ENCODE measurements around the gene VSIG4. TPM values are rescaled to one million over a fixed set of nuclear protein-coding genes. Genes with fewer than 3 reads are reported as not detected.

The VSIG4 gene
- total and polyA plus RNA-seq, 2 of the 8 experiments (the other 6 are each of a cell fraction or from before 2014, with no cell fraction given), result not detected

DNA sequence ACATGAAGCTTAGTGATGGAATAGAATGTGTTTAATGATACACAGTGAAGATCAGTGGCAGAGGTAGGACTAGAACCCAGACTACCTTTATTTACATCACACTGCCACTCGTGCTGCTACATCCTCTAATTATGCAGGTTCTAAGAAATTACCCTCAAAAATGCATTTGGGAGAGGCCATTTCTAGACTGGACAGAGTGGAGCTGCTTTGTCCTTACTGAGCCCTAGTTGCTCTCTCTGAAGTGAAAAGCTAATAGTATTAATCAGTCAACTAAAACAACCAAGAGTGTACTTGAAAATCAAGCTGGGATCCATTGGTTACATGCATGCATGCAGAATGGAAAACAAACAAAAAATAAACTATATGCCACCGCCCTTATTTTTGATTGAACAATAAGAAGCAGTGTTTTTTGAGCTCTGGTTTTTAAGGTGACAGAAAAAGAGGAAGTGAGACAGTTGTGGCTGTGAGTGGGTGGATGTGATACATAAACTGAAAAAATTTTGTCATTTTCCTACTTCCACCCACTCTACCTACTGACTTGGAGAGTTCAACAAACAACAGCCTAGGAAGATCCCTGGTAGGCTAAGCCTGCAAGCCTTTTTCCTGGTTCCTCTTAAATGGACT, 6.8 kb upstream of the VSIG4 start (continued):
- TF ChIP-seq HDAC2 (IDR thresholded peaks at IDR 0.05; ENCODE audit: borderline replicate concordance in 1 of 2, low read depth in 2 of 2, low read length in 2 of 2) (no peak), EGR1 (IDR thresholded peaks at IDR 0.05; ENCODE audit: borderline replicate concordance, low read depth, low read length) (no peak), MAFK (IDR thresholded peaks at IDR 0.05; ENCODE audit: low read depth, low read length) (no peak), CEBPB (IDR thresholded peaks at IDR 0.05; ENCODE audit: low read depth, low read length) (no peak)
- TF ChIP-seq, protein P1, sequence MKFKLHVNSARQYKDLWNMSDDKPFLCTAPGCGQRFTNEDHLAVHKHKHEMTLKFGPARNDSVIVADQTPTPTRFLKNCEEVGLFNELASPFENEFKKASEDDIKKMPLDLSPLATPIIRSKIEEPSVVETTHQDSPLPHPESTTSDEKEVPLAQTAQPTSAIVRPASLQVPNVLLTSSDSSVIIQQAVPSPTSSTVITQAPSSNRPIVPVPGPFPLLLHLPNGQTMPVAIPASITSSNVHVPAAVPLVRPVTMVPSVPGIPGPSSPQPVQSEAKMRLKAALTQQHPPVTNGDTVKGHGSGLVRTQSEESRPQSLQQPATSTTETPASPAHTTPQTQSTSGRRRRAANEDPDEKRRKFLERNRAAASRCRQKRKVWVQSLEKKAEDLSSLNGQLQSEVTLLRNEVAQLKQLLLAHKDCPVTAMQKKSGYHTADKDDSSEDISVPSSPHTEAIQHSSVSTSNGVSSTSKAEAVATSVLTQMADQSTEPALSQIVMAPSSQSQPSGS (IDR thresholded peaks at IDR 0.05; ENCODE audit: low read length), result no peak
- TF ChIP-seq, protein P2, sequence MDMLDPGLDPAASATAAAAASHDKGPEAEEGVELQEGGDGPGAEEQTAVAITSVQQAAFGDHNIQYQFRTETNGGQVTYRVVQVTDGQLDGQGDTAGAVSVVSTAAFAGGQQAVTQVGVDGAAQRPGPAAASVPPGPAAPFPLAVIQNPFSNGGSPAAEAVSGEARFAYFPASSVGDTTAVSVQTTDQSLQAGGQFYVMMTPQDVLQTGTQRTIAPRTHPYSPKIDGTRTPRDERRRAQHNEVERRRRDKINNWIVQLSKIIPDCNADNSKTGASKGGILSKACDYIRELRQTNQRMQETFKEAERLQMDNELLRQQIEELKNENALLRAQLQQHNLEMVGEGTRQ (IDR thresholded peaks at IDR 0.05; ENCODE audit: low read length), result no peak
- TF ChIP-seq, protein P3, sequence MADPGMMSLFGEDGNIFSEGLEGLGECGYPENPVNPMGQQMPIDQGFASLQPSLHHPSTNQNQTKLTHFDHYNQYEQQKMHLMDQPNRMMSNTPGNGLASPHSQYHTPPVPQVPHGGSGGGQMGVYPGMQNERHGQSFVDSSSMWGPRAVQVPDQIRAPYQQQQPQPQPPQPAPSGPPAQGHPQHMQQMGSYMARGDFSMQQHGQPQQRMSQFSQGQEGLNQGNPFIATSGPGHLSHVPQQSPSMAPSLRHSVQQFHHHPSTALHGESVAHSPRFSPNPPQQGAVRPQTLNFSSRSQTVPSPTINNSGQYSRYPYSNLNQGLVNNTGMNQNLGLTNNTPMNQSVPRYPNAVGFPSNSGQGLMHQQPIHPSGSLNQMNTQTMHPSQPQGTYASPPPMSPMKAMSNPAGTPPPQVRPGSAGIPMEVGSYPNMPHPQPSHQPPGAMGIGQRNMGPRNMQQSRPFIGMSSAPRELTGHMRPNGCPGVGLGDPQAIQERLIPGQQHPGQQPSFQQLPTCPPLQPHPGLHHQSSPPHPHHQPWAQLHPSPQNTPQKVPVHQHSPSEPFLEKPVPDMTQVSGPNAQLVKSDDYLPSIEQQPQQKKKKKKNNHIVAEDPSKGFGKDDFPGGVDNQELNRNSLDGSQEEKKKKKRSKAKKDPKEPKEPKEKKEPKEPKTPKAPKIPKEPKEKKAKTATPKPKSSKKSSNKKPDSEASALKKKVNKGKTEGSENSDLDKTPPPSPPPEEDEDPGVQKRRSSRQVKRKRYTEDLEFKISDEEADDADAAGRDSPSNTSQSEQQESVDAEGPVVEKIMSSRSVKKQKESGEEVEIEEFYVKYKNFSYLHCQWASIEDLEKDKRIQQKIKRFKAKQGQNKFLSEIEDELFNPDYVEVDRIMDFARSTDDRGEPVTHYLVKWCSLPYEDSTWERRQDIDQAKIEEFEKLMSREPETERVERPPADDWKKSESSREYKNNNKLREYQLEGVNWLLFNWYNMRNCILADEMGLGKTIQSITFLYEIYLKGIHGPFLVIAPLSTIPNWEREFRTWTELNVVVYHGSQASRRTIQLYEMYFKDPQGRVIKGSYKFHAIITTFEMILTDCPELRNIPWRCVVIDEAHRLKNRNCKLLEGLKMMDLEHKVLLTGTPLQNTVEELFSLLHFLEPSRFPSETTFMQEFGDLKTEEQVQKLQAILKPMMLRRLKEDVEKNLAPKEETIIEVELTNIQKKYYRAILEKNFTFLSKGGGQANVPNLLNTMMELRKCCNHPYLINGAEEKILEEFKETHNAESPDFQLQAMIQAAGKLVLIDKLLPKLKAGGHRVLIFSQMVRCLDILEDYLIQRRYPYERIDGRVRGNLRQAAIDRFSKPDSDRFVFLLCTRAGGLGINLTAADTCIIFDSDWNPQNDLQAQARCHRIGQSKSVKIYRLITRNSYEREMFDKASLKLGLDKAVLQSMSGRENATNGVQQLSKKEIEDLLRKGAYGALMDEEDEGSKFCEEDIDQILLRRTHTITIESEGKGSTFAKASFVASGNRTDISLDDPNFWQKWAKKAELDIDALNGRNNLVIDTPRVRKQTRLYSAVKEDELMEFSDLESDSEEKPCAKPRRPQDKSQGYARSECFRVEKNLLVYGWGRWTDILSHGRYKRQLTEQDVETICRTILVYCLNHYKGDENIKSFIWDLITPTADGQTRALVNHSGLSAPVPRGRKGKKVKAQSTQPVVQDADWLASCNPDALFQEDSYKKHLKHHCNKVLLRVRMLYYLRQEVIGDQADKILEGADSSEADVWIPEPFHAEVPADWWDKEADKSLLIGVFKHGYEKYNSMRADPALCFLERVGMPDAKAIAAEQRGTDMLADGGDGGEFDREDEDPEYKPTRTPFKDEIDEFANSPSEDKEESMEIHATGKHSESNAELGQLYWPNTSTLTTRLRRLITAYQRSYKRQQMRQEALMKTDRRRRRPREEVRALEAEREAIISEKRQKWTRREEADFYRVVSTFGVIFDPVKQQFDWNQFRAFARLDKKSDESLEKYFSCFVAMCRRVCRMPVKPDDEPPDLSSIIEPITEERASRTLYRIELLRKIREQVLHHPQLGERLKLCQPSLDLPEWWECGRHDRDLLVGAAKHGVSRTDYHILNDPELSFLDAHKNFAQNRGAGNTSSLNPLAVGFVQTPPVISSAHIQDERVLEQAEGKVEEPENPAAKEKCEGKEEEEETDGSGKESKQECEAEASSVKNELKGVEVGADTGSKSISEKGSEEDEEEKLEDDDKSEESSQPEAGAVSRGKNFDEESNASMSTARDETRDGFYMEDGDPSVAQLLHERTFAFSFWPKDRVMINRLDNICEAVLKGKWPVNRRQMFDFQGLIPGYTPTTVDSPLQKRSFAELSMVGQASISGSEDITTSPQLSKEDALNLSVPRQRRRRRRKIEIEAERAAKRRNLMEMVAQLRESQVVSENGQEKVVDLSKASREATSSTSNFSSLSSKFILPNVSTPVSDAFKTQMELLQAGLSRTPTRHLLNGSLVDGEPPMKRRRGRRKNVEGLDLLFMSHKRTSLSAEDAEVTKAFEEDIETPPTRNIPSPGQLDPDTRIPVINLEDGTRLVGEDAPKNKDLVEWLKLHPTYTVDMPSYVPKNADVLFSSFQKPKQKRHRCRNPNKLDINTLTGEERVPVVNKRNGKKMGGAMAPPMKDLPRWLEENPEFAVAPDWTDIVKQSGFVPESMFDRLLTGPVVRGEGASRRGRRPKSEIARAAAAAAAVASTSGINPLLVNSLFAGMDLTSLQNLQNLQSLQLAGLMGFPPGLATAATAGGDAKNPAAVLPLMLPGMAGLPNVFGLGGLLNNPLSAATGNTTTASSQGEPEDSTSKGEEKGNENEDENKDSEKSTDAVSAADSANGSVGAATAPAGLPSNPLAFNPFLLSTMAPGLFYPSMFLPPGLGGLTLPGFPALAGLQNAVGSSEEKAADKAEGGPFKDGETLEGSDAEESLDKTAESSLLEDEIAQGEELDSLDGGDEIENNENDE (IDR thresholded peaks at IDR 0.05; ENCODE audit: insufficient replicate concordance, low read length), result no peak

Measured in H1 (cell line).